ENCODE data around the gene PARD3.
"Not testable (repeated sequence)": the region's sequence is repeated elsewhere in the genome, so short reads cannot be mapped to it uniquely, and the experiment has no call there.

Gene PARD3

GRCh38 chr10:34815185-34816084 is at the start of gene PARD3:
Gene PARD3 (minus strand): TSS chr10:34815296. CDS start chr10:34814995, 301 bp downstream.
- DNase-seq (ENCODE audit: low read depth in 2 of 2, low spot score in 1 of 2) = no peak

- no peak for DNase-seq (ENCODE audit: low read depth in 2 of 2, low spot score in 1 of 2)
Measured at GRCh38 chr10:34864149-34865067, 49.3 kb upstream of the PARD3 start.

- no peak for DNase-seq (ENCODE audit: low read depth in 2 of 2, low spot score in 1 of 2)
Measured at GRCh38 chr10:34862892-34863291, 47.8 kb upstream of the PARD3 start.

- DNase-seq (ENCODE audit: low read depth in 2 of 2, low spot score in 1 of 2) = no peak
Measured at GRCh38 chr10:34861293-34862021, 46.4 kb upstream of the PARD3 start.

- no peak for DNase-seq (ENCODE audit: low read depth in 2 of 2, low spot score in 1 of 2)
Measured at GRCh38 chr10:34859170-34859569, 44.1 kb upstream of the PARD3 start.

GRCh38 chr10:34858003-34858402 is 42.9 kb upstream of the PARD3 start:
- DNase-seq (ENCODE audit: low read depth in 2 of 2, low spot score in 1 of 2) = no peak

- DNase-seq (ENCODE audit: low read depth in 2 of 2, low spot score in 1 of 2) = no peak
Measured at GRCh38 chr10:34854147-34854601, 39.1 kb upstream of the PARD3 start.

GRCh38 chr10:34853357-34853756 is 38.3 kb upstream of the PARD3 start:
- DNase-seq (ENCODE audit: low read depth in 2 of 2, low spot score in 1 of 2) = no peak

- no peak for DNase-seq (ENCODE audit: low read depth in 2 of 2, low spot score in 1 of 2)
Measured at GRCh38 chr10:34850558-34850957, 35.5 kb upstream of the PARD3 start.

- DNase-seq (ENCODE audit: low read depth in 2 of 2, low spot score in 1 of 2) = no peak
Measured at GRCh38 chr10:34850036-34850435, 34.9 kb upstream of the PARD3 start.

GRCh38 chr10:34845070-34845469 is 30.0 kb upstream of the PARD3 start:
- no peak for DNase-seq (ENCODE audit: low read depth in 2 of 2, low spot score in 1 of 2)

GRCh38 chr10:34844448-34844847 is 29.4 kb upstream of the PARD3 start:
- DNase-seq (ENCODE audit: low read depth in 2 of 2, low spot score in 1 of 2) = no peak

GRCh38 chr10:34843470-34843869 is 28.4 kb upstream of the PARD3 start:
- not testable (repeated sequence) for DNase-seq (ENCODE audit: low read depth in 2 of 2, low spot score in 1 of 2)

GRCh38 chr10:34838366-34838900 is 23.3 kb upstream of the PARD3 start:
- no peak for DNase-seq (ENCODE audit: low read depth in 2 of 2, low spot score in 1 of 2)

- DNase-seq (ENCODE audit: low read depth in 2 of 2, low spot score in 1 of 2) = no peak
Measured at GRCh38 chr10:34835908-34836508, 20.9 kb upstream of the PARD3 start.

- no peak for DNase-seq (ENCODE audit: low read depth in 2 of 2, low spot score in 1 of 2)
Measured at GRCh38 chr10:34834274-34834673, 19.2 kb upstream of the PARD3 start.

GRCh38 chr10:34830217-34830822 is 15.2 kb upstream of the PARD3 start:
- DNase-seq (ENCODE audit: low read depth in 2 of 2, low spot score in 1 of 2) = no peak

- no peak for DNase-seq (ENCODE audit: low read depth in 2 of 2, low spot score in 1 of 2)
Measured at GRCh38 chr10:34826857-34827766, 12.0 kb upstream of the PARD3 start.

- DNase-seq (ENCODE audit: low read depth in 2 of 2, low spot score in 1 of 2) = no peak
Measured at GRCh38 chr10:34826221-34826620, 11.1 kb upstream of the PARD3 start.
